Ammon's horn (tissue), 1 donor: ENCODE measurements around the gene PTCD2.

Source experiments
- DNase-seq: peaks from one replicate; pipeline ENCODE4 v3.0.0-alpha.2; 2016; ENCODE audit warnings: low spot score

The PTCD2 gene

GRCh38 chr5:72415616-72416325 is 95.6 kb downstream of the PTCD2 start:
- DNase-seq, result no peak

- DNase-seq, result no peak
Observed at GRCh38 chr5:72417333-72418062, 97.3 kb downstream of the PTCD2 start.
